GM19397 (cell line): ENCODE results near the gene LMO7.
"Not testable (repeated sequence)": the region's sequence is repeated elsewhere in the genome, so short reads cannot be mapped to it uniquely, and the experiment has no call there.

ENCODE experiments used
- ATAC-seq: cut with Tn5 transposase; IDR thresholded peaks from one replicate; pipeline ENCODE4 v1.9.1; 2021; ENCODE audit warnings: mild to moderate bottlenecking, moderate library complexity; ENCODE audit not compliant: unreplicated experiment

Gene LMO7

DNA sequence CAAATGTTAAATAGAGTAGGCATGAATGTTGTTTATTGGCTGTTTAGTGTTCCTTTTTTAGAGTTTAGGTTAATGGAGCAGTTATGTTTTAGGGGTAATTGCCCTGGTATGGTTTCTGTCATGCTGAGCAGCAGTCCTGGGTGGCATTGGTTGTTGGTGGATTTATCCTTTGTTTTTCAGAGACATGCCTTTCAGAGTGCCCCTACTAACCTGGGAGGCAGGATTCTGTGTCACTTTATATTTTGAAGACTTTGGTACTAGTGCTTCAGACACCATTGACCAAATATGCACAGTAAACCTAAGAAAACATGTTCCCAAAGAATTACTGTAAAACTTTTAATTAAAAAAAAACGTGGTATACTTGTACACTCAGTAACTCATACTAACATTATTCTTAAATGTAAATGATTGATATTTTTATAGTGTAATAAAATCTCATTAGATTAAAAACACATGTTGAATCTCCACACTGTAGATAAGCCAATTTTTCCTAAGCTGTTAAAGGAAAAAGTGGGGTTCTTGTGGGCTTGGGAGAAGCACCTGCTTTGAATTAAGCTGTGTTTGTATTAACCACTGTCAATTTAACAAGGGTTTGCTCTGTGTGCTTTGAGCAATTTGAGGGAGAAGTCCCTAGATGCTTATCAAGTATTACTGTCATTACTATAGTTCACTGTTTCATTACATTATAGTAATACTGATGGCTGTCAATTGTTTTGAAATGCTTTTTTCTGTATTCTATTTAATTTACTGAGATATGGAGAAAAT lies 133.2 kb downstream of the LMO7 start:
- no peak for ATAC-seq

- ATAC-seq, result no peak
Measured at GRCh38 chr13:75770164-75770563, 134.0 kb downstream of the LMO7 start.

DNA sequence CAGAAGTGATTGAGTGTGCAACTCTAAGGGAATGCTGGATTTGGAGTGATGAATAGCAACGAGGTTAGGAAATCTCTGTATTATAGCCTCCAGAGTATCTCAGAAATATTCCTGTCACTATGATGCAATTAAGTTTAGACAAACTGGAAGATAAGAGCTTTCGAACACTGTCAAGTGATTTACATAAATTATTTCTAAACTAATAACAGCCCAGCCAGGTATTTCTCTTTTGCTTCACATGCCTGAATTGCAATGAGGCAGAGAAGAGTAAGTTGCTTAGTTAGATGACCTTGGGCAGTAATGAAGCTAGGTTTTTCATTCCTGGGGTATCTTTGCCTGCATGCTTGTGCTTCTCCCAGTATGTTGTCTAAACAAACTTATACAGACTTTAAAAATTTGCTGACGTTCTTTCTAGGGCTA lies 134.5 kb downstream of the LMO7 start:
- ATAC-seq, result no peak

- no peak for ATAC-seq
Measured at GRCh38 chr13:75771226-75771625, 135.1 kb downstream of the LMO7 start.

DNA sequence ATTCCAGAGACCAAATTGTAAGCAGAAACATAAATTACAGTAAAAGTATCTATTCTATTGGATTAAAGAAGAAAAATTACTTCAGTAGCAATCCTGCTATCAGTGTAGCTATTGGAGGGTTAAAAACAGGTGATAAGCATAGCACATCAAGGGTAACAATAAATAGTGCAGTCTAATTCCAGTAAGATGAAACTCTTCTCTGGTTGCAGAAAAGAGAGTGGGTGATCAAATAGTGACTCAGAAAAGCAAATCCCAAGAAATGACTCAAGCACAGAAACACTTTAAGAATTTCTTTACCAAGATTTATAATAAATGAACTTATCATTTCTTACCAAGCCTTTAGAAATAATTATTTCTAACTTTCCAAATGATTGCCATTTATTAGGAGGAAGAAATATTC lies 135.7 kb downstream of the LMO7 start:
- no peak for ATAC-seq

- no peak for ATAC-seq
Measured at GRCh38 chr13:75774176-75774575, 138.0 kb downstream of the LMO7 start.

DNA sequence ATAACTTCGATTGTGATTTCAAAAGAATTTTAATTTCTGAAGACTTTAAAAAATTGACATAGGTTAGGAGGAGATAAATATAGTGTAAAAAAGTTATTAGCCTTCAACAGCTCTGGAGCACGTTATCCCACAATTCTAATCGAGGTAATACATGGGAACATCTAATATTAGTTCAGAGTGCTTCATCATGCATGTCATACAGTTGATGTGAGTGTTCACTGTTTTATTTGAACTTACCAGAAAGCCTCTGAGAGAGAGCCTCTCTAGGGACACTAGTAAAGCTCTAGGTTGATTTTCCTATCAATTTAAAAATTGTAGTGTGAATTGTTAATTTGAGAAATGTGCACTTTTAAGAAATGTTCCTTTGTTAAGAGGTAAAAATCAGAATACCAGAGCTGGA lies 140.4 kb downstream of the LMO7 start:
- ATAC-seq, result no peak

GRCh38 chr13:75779393-75779792 lies 143.3 kb downstream of the LMO7 start:
- no peak for ATAC-seq

- ATAC-seq, result not testable (repeated sequence)
Measured at GRCh38 chr13:75780103-75780502, 144.0 kb downstream of the LMO7 start.

- ATAC-seq, result no peak
Measured at GRCh38 chr13:75782985-75783384, 146.9 kb downstream of the LMO7 start.

DNA sequence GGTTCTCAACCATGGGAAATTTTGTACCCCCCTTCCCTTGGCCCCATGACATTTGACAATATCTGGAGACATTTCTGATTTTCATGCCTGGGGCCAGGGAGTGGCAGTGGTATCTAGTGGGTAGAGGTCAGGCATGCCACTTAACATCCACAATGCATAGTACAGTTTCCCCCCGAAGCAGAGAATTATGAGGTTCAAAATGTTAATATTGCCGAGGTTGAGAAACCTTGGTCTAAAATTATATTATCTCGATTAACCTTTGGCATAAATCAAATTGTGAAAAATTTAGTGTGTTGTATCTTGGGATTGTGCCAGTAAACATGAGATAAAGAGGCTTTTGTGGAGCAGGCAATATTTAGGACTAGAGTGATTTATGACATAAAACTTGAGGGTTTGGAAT lies 147.9 kb downstream of the LMO7 start:
- ATAC-seq, result no peak

GRCh38 chr13:75785130-75785529 lies 149.0 kb downstream of the LMO7 start:
- no peak for ATAC-seq

- ATAC-seq, result no peak
Measured at GRCh38 chr13:75787249-75787928, 151.3 kb downstream of the LMO7 start.

GRCh38 chr13:75788481-75788981 lies 152.4 kb downstream of the LMO7 start:
- no peak for ATAC-seq

- ATAC-seq, result no peak
Measured at GRCh38 chr13:75789451-75790197, 153.5 kb downstream of the LMO7 start.

DNA sequence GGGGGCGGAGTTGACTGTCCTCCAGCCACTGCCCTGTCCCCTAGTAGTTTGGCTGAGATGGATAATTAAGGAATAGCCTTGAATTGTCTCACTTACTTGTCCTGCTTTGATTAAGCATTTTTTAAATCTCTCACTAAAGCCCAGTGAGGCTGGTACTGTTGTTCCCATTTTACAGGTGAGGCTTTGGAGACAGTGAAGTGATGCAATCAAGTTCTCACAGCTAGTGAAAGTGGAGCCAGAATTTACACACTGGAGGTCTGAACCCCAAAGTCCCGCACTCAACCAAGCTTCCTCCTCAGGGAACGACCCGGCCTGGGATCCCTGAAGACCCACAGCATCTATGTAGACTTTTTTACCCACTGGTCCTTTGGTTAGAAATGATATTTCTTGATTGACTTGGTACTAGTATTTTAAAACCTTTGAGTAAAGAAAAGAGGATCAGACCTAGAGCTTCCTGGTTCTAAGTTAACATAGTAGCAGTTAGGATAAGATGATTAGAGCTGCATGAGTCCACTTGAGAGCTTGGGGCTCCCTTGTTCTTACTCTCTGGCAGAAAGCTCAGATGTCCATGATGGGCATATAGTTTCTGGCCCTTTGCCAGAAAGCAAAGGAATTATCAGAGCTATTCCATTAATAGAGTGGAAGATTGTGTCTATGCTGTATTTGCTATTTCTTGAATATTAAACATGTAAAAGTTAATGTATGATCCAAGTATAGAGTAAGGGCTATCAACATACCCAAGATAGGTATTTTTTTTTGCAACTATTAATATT lies 154.3 kb downstream of the LMO7 start:
- no peak for ATAC-seq

- ATAC-seq, result no peak
Measured at GRCh38 chr13:75792526-75793187, 156.5 kb downstream of the LMO7 start.

GRCh38 chr13:75793188-75793567 lies 157.0 kb downstream of the LMO7 start:
- not testable (repeated sequence) for ATAC-seq

GRCh38 chr13:75794663-75795062 lies 158.5 kb downstream of the LMO7 start:
- ATAC-seq, result no peak

GRCh38 chr13:75795274-75795673 lies 159.1 kb downstream of the LMO7 start:
- ATAC-seq, result no peak
